ENCODE data around the gene FLT4.

DNA sequence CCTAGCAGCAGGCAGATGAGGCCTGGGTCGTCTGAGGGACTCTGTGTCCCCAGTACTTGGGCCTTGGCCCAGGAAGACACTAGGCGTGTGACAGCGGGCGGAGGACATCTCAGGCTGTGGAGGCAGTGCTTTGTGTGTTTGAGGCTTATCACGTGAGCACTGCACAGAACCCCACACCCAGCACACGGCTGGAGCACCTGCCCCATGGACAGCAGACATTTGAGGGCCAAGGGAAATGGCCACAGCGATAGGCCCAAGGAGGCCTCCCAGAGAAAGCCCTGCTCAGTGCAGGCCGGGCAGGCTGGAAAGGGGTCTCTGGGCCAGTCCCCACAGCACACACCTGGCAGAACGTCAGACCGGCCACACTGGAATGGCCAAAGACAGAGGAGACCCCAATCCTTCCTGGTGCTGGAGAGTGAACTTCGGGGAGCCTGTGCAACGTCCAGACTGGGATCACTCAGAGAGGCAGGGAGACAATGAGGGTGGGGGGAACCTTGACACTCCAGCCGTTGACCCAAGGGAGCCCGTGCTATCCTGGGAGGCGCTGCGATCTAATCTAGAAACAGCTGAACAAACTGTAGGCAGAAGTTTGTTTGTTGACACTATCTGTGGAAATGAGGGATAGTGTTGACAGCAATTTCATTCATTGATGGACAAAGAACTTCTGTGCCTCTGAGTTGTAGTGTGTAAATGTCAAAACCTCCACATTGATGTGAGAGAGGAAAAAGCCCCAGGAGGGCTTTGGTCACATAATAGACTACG lies 19.6 kb upstream of the FLT4 start:
- TF ChIP-seq, protein P1, sequence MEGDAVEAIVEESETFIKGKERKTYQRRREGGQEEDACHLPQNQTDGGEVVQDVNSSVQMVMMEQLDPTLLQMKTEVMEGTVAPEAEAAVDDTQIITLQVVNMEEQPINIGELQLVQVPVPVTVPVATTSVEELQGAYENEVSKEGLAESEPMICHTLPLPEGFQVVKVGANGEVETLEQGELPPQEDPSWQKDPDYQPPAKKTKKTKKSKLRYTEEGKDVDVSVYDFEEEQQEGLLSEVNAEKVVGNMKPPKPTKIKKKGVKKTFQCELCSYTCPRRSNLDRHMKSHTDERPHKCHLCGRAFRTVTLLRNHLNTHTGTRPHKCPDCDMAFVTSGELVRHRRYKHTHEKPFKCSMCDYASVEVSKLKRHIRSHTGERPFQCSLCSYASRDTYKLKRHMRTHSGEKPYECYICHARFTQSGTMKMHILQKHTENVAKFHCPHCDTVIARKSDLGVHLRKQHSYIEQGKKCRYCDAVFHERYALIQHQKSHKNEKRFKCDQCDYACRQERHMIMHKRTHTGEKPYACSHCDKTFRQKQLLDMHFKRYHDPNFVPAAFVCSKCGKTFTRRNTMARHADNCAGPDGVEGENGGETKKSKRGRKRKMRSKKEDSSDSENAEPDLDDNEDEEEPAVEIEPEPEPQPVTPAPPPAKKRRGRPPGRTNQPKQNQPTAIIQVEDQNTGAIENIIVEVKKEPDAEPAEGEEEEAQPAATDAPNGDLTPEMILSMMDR (IDR thresholded peaks at IDR 0.05): no peak
- TF ChIP-seq TCF7L2 (IDR thresholded peaks at IDR 0.05; ENCODE audit: low read depth, low read length) (no peak), POLR2AphosphoS5 (IDR thresholded peaks at IDR 0.05; ENCODE audit: low read depth, low read length) (no peak), SIN3A (IDR thresholded peaks at IDR 0.05; ENCODE audit: borderline replicate concordance, insufficient read depth, low read depth, low read length) (no peak)
